Pancreas (tissue), 10 donors: ENCODE measurements around the gene BPIFB3. TPM values are rescaled to one million over a fixed set of nuclear protein-coding genes. Genes with fewer than 3 reads are reported as not detected.

Source experiments
- ATAC-seq, 4 donors: fragments of 200-7000 bp; cut with Tn5 transposase; one replicate each; pipeline versions ENCODE4 v1.8.0 to v1.9.1; 2020; ENCODE audit warnings: mild to moderate bottlenecking in 4 of 4, moderate library complexity in 4 of 4
- DNase-seq, 6 donors: peaks; one replicate each; pipeline ENCODE4 v3.0.0-alpha.2; 2020
- FAIRE-seq: peaks from 2 replicates; lab custom pipeline; 2012; peaks lifted over from hg19 to GRCh38; lab: Jason Lieb, UNC
- H3K27ac ChIP-seq, 4 donors: fragments of 200-600 bp; sonication (generic); 1 replicate in 3 of 4; 2 replicates in 1 of 4; pipeline versions ENCODE4 v1.5.0 to v1.8.0; 2020
- H3K27me3 ChIP-seq, 4 donors: fragments of 200-600 bp; one replicate each; pipeline ENCODE4 v1.8.0; 2021
- H3K36me3 ChIP-seq, 3 donors: fragments of 200-600 bp; sonication (generic) in 1 of 3; one replicate each; pipeline versions ENCODE4 v1.5.0 to v1.8.0; 2020 to 2021
- H3K4me1 ChIP-seq, 3 donors: fragments of 200-600 bp; one replicate each; pipeline ENCODE4 v1.8.0; 2021
- H3K4me3 ChIP-seq, 4 donors: fragments of 200-600 bp; sonication (generic) in 2 of 4; one replicate each; pipeline versions ENCODE4 v1.5.0 to v1.8.0; 2020 to 2021
- H3K9me3 ChIP-seq, 4 donors: fragments of 200-600 bp; one replicate each; pipeline ENCODE4 v1.8.0; 2021
- CTCF ChIP-seq, 4 donors: fragments of 200-600 bp; sonication (generic) in 3 of 4; IDR thresholded peaks; one replicate each; pipeline versions ENCODE4 v1.5.0 to v1.8.0; 2021; ENCODE audit warnings: antibody characterized with exemption in 4 of 4
- WGBS, 2 donors: extraction: QIAGEN DNeasy Blood & Tissue Kit; methylation state at CpG; one replicate each; pipeline ENCODE4 v1.1.7; 2013; 5-methylcytosine and 5-hydroxymethylcytosine counted together
- intact Hi-C, 3 donors: fragments of 100-400 bp; cut with DNase I; formaldehyde crosslinking; loops; one replicate each; pipeline versions ENCODE4 v1.11.1 to v1.14.2; 2022
- polyA plus RNA-seq, 2 donors: library from polyadenylated mRNA; stranded (reverse); fragments of 200-250 nt; gene quantifications; one replicate each; pipeline ENCODE4 v1.2.3, GENCODE V29; 2013
- total RNA-seq, 6 donors: library from RNA; stranded (reverse); fragmentation: NEBNext Ultra II Directional in 4 of 6; extraction: Animal tissue kit (Norgen Biotek cat#: 25700) in 4 of 6; gene quantifications; one replicate each; pipeline versions ENCODE4 v1.2.1 to v1.2.4, GENCODE V29; 2021 to 2023
- donor health status: healthy with polysubstance abuse.
- donor health status: DM: no; HTN: no; CAD: no; lungs with moderate emphysema.
- donor health status: DM: no; HTN: no; CAD: no.
- donor health status: control.
- donor health status: control.
- donor health status: Bipolar disorder and iron deficiency.
- donor health status: DM: yes; HTN: yes; CAD: no.
- donor health status: DM: no; HTN: no; CAD: no.
- donor health status: DM: no; HTN: no; CAD: no.
- donor health status: DM: yes; HTN: yes; CAD: no.

BPIFB3 gene
- total and polyA plus RNA-seq, 8 donors = not detected

DNA sequence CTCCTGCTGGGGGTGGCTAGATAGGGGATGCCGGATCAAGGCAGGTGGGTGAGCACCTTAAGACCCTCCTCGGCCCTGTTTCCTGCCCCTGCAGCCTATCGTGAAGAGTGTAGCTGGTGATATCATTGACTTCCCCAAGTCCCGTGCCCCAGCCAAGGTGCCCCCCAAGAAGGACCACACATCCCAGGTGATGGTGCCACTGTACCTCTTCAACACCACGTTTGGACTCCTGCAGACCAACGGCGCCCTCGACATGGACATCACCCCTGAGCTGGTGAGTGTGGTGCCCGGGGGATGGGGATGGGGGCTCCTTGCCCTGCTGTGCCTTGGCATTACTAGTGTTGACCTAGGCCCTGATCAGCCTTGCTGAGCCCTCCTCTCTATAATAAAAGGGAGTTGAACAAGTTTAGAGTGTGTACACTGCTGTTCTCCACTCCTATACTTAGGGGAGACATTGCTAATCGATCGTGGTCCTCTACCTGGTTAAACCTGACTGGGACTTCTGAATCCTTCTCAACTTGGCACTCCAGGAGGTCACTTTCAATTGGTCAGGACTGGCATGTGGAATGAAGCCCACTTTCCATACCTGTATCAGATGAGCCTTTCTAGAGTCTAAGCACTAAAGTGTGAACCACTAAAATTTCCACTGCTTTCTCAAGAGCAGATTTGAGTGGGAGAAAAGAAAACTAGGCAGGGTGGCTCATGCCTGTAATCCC is 11.0 kb downstream of the BPIFB3 start:
- H3K36me3 ChIP-seq = no peaks in the 10 kb centered on the region
- H3K9me3 ChIP-seq = no peaks in the 10 kb centered on the region
- no peak for DNase-seq
- no peak for FAIRE-seq
- intact Hi-C loops = no loop called here
- TF ChIP-seq CTCF (IDR thresholded peaks at IDR 0.05) = no peak
- H3K27ac ChIP-seq = no peak overlapping the region
- ATAC-seq = no peak
- WGBS, 2 donors = 83 to 86% methylated on average over 11 of the region's 11 CpGs
- H3K27me3 ChIP-seq = no peaks in the 10 kb centered on the region
- H3K4me1 ChIP-seq = no peaks in the 10 kb centered on the region
- no peak overlapping the region for H3K4me3 ChIP-seq

DNA sequence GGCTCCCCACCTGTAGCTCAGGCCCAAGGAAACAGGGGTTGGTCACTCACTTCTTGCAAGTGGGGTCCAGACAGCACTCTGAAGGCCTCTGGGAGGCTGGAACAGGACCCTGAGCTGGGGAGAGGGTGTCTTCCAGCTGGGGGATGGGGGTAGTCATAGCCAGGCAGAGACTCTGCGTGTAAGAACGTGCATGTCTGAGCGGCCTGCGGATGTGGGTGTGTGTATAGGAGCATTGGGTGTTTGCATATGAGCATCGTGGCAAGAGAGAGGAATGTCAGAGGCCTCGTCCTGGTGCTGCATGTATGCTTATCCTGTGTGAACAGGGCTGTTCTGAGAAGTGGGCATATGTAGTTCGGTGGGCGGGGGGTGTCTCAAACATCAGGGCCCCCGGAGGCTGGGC is 12.1 kb downstream of the BPIFB3 start:
- Histone ChIP-seq H3K27me3 (no peaks in the 10 kb centered on the region), H3K9me3 (no peaks in the 10 kb centered on the region), H3K36me3 (no peaks in the 10 kb centered on the region), H3K4me3 (no peak overlapping the region), H3K27ac (no peak overlapping the region), H3K4me1 (no peaks in the 10 kb centered on the region)
- no peak for DNase-seq
- intact Hi-C loops = no loop called here
- no peak for FAIRE-seq
- WGBS, 2 donors = 75 to 77% methylated on average over 9 of the region's 9 CpGs
- no peak for TF ChIP-seq CTCF (IDR thresholded peaks at IDR 0.05)
- no peak for ATAC-seq

DNA sequence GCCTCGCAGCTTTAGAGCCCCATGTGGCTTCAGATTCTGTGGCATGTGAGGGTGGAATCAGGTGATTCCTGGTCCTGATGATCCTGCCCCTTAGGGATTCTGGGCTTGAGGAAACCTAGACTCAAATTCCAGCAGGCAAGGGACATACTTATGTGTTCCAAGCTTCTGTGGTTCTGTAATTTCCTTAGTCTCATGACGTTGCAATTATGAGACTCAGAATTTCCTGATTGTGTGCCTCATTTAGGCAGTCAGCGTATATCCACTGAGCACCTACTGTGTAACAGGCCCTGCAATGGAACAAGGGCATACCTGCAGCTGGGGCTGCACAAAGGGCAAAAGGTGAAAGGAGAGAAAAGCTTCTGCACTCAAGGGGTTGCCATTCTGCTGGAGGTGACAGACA is 14.1 kb downstream of the BPIFB3 start:
- DNase-seq (no peak), FAIRE-seq (no peak), ATAC-seq (no peak)
- no peak overlapping the region for H3K27ac ChIP-seq
- no peaks in the 10 kb centered on the region for H3K9me3 ChIP-seq
- no peaks in the 10 kb centered on the region for H3K4me1 ChIP-seq
- intact Hi-C loops = no loop called here
- H3K36me3 ChIP-seq = no peaks in the 10 kb centered on the region
- 68 to 73% methylated on average over 3 of the region's 3 CpGs for WGBS, 2 donors
- no peaks in the 10 kb centered on the region for H3K27me3 ChIP-seq
- H3K4me3 ChIP-seq = no peak overlapping the region
- TF ChIP-seq CTCF (IDR thresholded peaks at IDR 0.05) = no peak

DNA sequence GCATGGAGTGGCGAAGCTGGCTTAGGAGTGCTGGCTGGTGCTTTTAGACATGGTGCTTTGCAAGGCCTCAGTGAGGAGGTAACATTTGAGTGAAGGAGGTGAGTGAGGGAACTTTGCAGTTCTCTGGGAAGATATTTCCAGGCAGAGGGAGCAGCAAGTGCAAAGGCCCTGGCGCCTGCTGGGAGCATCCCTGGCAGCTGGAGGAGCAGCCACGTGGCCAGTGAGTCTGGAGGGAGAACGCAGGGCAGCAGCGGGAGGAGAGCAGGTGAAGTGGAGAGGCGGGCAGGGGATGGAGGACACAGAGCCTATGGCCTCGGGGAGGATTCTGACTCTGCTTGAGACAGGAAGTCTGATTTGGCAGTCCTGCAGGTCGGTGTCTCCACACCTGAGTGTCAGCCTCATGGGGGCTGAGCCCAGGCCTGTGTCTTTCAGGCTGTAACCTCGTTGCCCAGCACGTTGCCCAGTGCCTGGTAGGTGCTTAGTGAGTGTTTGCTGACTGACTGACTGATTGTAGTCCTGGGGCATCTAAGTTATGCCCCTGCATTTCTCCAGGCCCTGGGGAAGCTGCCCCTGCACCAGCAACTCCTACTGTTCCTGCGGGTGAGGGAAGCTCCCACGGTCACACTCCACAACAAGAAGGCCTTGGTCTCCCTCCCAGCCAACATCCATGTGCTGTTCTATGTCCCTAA is 14.7 kb downstream of the BPIFB3 start:
- no peak for DNase-seq

More for the DNA sequence above, 14.7 kb downstream of the BPIFB3 start:
- Histone ChIP-seq H3K4me3 (no peak overlapping the region), H3K4me1 (no peaks in the 10 kb centered on the region), H3K9me3 (no peaks in the 10 kb centered on the region), H3K27me3 (no peaks in the 10 kb centered on the region), H3K36me3 (no peaks in the 10 kb centered on the region), H3K27ac (no peak overlapping the region)
- no peak for ATAC-seq
- 71 to 73% methylated on average over 11 to 12 of the region's 12 CpGs for WGBS, 2 donors
- TF ChIP-seq CTCF (IDR thresholded peaks at IDR 0.05) = no peak
- no peak for FAIRE-seq
- intact Hi-C loops = no loop called here
